Measurements from ENCODE around the gene ZNF217. TPM values are rescaled to one million over a fixed set of nuclear protein-coding genes. Genes with fewer than 3 reads are reported as not detected.
A peak's percentile ranks its signal among the peaks of the same experiment; 100 is the strongest.

The ZNF217 gene
- total and polyA plus RNA-seq, 2 of the 8 experiments (the other 6 are each of a cell fraction or from before 2014, with no cell fraction given), result 15.3 to 87.9 TPM

DNA sequence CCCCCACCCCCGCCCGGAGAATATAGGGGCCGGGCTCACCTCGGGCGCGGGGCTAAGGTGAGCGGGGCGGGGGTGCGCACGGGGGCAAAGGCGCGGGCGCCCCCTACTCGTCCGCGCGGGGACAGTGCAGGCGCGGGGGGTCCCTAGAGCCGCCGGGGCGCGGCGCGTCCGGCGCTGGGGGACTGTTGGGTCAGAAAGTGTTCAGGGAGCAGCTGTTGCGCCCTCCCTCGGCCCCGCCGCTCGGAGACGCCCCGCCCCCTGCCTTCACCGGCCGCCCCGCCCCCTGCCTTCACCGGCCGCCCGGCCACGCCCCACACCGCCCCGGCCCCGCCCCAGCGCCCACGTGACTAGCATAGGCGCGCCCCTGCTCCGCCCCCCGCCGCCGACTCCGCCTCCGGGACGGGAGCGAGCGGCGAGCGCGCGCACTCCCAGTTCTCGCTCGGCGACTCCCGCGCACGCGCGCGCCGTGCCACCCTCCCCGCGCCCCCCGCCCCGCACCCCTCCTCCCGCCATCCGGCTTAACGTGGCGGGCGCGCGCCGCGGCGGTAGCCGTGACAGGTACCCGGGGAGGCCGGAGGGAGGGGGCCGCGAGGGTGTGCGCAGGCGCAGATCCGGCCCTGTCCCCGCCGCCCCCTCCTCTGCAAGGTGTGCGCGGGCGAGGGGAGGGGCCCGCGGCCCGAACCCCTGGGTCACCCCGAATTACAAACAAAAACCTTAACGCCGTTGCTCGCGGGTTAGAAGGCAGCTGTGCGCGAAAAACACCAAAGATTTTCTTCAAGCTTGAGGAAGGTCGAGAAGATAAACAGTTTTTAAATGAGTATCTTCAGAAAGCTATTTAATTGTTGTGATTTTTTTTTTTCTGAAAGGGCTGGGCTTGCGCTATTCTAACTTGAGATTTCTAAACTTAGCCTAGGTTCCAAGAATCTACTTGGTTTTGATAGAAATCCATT lies 704 bp upstream of the ZNF217 start:
- no peaks in the 10 kb centered on the region for H3K36me3 ChIP-seq (ENCODE audit: control insufficient read depth in 2 of 4, insufficient read depth in 4 of 4, low read length in 3 of 4)
- no peaks in the 10 kb centered on the region for H4K20me1 ChIP-seq (replicated peaks in 1 of 2; ENCODE audit: control insufficient read depth in 1 of 2, insufficient read depth in 2 of 2, low read length in 2 of 2)
- H3K14ac ChIP-seq (ENCODE audit: insufficient read length), result no peak overlapping the region
- H3K23ac ChIP-seq (ENCODE audit: insufficient read length), result no peak overlapping the region
- H2BK15ac ChIP-seq (ENCODE audit: low read length), result no peak overlapping the region
- H3K9me3 ChIP-seq (ENCODE audit: insufficient read depth in 2 of 2, low read depth in 1 of 2, low read length in 1 of 2), result no peaks in the 10 kb centered on the region
- peak overlapping the region; percentile 35 to 84 (median 60); a peak in 7 of 8 replicates for H3K4me3 ChIP-seq (ENCODE audit: extremely low read depth in 1 of 4, insufficient read depth in 2 of 4, low read depth in 3 of 4, low read length in 4 of 4)
- H3K23me2 ChIP-seq (ENCODE audit: low read depth, low read length), result 0 out of 2 replicates have a peak, but pooled peaks cover 1% of the 10 kb centered on the region
- no peak overlapping the region for H3K4ac ChIP-seq (replicated peaks; ENCODE audit: insufficient read length, low read depth, low read length)
- 0% methylated on average over 2 of the region's 110 CpGs; no CpG with 5 or more reads in 1 of the 2 experiments for WGBS, 2 experiments (ENCODE audit: extremely low coverage in 1 of 2, insufficient coverage in 1 of 2, insufficient read length in 1 of 2, insufficient replicate concordance in 2 of 2, low coverage in 1 of 2, low lambda C conversion rate in 2 of 2, missing lambda C conversion rate in 1 of 2)
- no peak overlapping the region for H4K8ac ChIP-seq (ENCODE audit: extremely low read depth, insufficient read depth, low read length)
- H3K79me2 ChIP-seq (ENCODE audit: control insufficient read depth in 1 of 2, insufficient read depth in 2 of 2, low read length in 2 of 2), result peaks cover 6 to 37% of the 10 kb centered on the region in 2 experiments; a peak in 3 of 4 replicates
- no peak overlapping the region; the same call in 1 of the 2 replicates for H3K18ac ChIP-seq (ENCODE audit: extremely low read depth, low read length)
- H4K91ac ChIP-seq (replicated peaks; ENCODE audit: insufficient read length, low read length), result no peak overlapping the region
- H2AK5ac ChIP-seq (ENCODE audit: low read depth, low read length), result no peak overlapping the region
- H2BK5ac ChIP-seq (ENCODE audit: low read depth, low read length), result no peak overlapping the region
- peak overlapping the region; percentile 85; the same call in 1 of the 2 replicates for H3K27ac ChIP-seq (ENCODE audit: low read depth, low read length)
- peak overlapping the region; percentile 36 to 80; a peak in 3 of 4 replicates for H3K4me2 ChIP-seq (ENCODE audit: insufficient read depth in 1 of 2, low read depth in 2 of 2, low read length in 2 of 2)
- DNase-seq (ENCODE audit: low read depth in 1 of 2, low spot score in 2 of 2) (peak; percentile 74 to 99), FAIRE-seq (no peak)
- no peak overlapping the region for H2BK20ac ChIP-seq (ENCODE audit: low read length)
- peak overlapping the region; percentile 25 to 76 (median 40); a peak in 5 of 7 replicates for H3K9ac ChIP-seq (replicated peaks in 1 of 4; ENCODE audit: extremely low read depth in 1 of 4, low read depth in 3 of 4, low read length in 3 of 4)
- H2AFZ ChIP-seq (ENCODE audit: low read length), result no peak overlapping the region
- ChIA-PET CTCF (ENCODE audit: partially characterized antibody) (interaction anchor here (0.6 to 1.2 kb wide), 8 partner anchors 18 to 1792 kb away, joined by 3 to 5 read pairs (median 3); partner anchors contain the start of gene PFDN4), POLR2A (ENCODE audit: partially characterized antibody) (interaction anchor here (0.6 to 2.0 kb wide), 10 partner anchors 12 to 348 kb away, joined by 3 to 5 read pairs (median 3); no protein-coding TSS in a partner anchor)
- no peak overlapping the region for H3K56ac ChIP-seq (replicated peaks; ENCODE audit: insufficient read length, low read depth, low read length)
- H3K27me3 ChIP-seq (replicated peaks in 1 of 4; ENCODE audit: control insufficient read depth in 3 of 4, extremely low read depth in 1 of 4, insufficient read depth in 3 of 4, low read length in 3 of 4), result no peaks in the 10 kb centered on the region
- peak overlapping the region; percentile 67 for H4K5ac ChIP-seq (ENCODE audit: insufficient read length, low read depth, low read length)
- peaks cover under 1 to 16% (median 6%) of the 10 kb centered on the region in 4 experiments for H3K4me1 ChIP-seq (replicated peaks in 1 of 4; ENCODE audit: control insufficient read depth in 3 of 4, insufficient read depth in 4 of 4, low read length in 3 of 4)
- no peaks in the 10 kb centered on the region for H3K79me1 ChIP-seq (ENCODE audit: low read depth, low read length)
- no peak overlapping the region for H2BK12ac ChIP-seq (ENCODE audit: low read depth, low read length)
- no peak overlapping the region for H2BK120ac ChIP-seq (replicated peaks; ENCODE audit: low read depth, low read length)
- TF ChIP-seq CHD2 (IDR thresholded peaks at IDR 0.05; ENCODE audit: low read length) (no peak), POLR2A (IDR thresholded peaks at IDR 0.05; ENCODE audit: control extremely low read depth in 1 of 2, low read depth in 2 of 2, low read length in 2 of 2) (peak in 1 of 2 experiments; percentile 45; a peak in 2 of 3 replicates), TAF1 (IDR thresholded peaks at IDR 0.05; ENCODE audit: low read depth, low read length) (peak; percentile 66), PHF8 (conservative IDR thresholded peaks at IDR 0.05; ENCODE audit: low read depth, low read length) (0 out of 2 replicates have a peak, but pooled peaks have one; percentile 20), EGR1 (IDR thresholded peaks at IDR 0.05; ENCODE audit: borderline replicate concordance, low read depth, low read length) (0 out of 2 replicates have a peak, but pooled peaks have one; percentile 22)

Data from H1 (cell line).